H1 (cell line): ENCODE measurements around the gene CTCF. TPM values are rescaled to one million over a fixed set of nuclear protein-coding genes. Genes with fewer than 3 reads are reported as not detected.
"Not testable (repeated sequence)": the region's sequence is repeated elsewhere in the genome, so short reads cannot be mapped to it uniquely, and the experiment has no call there.

Experiments
- CTCF ChIA-PET: fragments of 300-600 bp; sonication (Branson Sonifier 250); formaldehyde crosslinking; loops from one replicate; lab custom pipeline; 2021; ENCODE audit not compliant: partially characterized antibody; lab: Charles Lee
- POLR2A ChIA-PET: fragments of 300-600 bp; sonication (Branson Sonifier 250); formaldehyde crosslinking; loops from one replicate; lab custom pipeline; 2021; ENCODE audit warnings: inconsistent platforms; ENCODE audit not compliant: partially characterized antibody; lab: Charles Lee
- DNase-seq, 2 experiments: peaks; one replicate each; pipeline versions ENCODE4 v3.0.0 to v3.0.0-alpha.2; 2010 to 2022; ENCODE audit warnings: low spot score in 2 of 2, low read depth in 1 of 2, mixed read lengths in 1 of 2
- FAIRE-seq: peaks from 2 replicates; lab custom pipeline; 2011; peaks lifted over from hg19 to GRCh38; lab: Jason Lieb, UNC
- H2AFZ ChIP-seq: 2 replicates; pipeline ENCODE4 v1.8.1; 2012; ENCODE audit warnings: low read length, inconsistent platforms
- H2AK5ac ChIP-seq: 2 replicates; pipeline ENCODE4 v1.6.1; 2013; ENCODE audit warnings: low read depth, low read length
- H2BK120ac ChIP-seq: replicated peaks from 2 replicates; pipeline ENCODE3; 2013; ENCODE audit warnings: low read depth, low read length, inconsistent platforms
- H2BK12ac ChIP-seq: 2 replicates; pipeline ENCODE4 v1.6.1; 2013; ENCODE audit warnings: low read depth, low read length
- H2BK15ac ChIP-seq: 2 replicates; pipeline ENCODE4 v1.6.1; 2013; ENCODE audit warnings: low read length
- H2BK20ac ChIP-seq: 2 replicates; pipeline ENCODE4 v1.6.1; 2013; ENCODE audit warnings: low read length
- H2BK5ac ChIP-seq: 2 replicates; pipeline ENCODE4 v1.6.1; 2013; ENCODE audit warnings: low read depth, low read length
- H3K14ac ChIP-seq: 2 replicates; pipeline ENCODE4 v1.6.1; 2013; ENCODE audit warnings: inconsistent platforms; ENCODE audit not compliant: insufficient read length
- H3K18ac ChIP-seq: 2 replicates; pipeline ENCODE4 v1.6.1; 2013; ENCODE audit warnings: low read length; ENCODE audit errors: extremely low read depth
- H3K23ac ChIP-seq: 2 replicates; pipeline ENCODE4 v1.6.1; 2013; ENCODE audit warnings: inconsistent platforms; ENCODE audit not compliant: insufficient read length
- H3K23me2 ChIP-seq: 2 replicates; pipeline ENCODE4 v1.6.1; 2013; ENCODE audit warnings: low read depth, low read length
- H3K27ac ChIP-seq: 2 replicates; pipeline ENCODE4 v1.6.1; 2011; ENCODE audit warnings: low read depth, low read length, inconsistent platforms
- H3K27me3 ChIP-seq, 4 experiments: replicated peaks in 1 of 4; 1 replicate in 1 of 4; 2 replicates in 3 of 4; pipeline versions ENCODE4 v1.6.1 to v1.8.1; 2011 to 2013; ENCODE audit warnings: low read length in 3 of 4, mild to moderate bottlenecking in 3 of 4, inconsistent platforms in 2 of 4, mixed read lengths in 2 of 4, moderate library complexity in 1 of 4; ENCODE audit not compliant: control insufficient read depth in 3 of 4, insufficient read depth in 3 of 4; ENCODE audit errors: extremely low read depth in 1 of 4
- H3K36me3 ChIP-seq, 4 experiments: 2 replicates each; pipeline versions ENCODE4 v1.6.1 to v1.8.1; 2011 to 2013; ENCODE audit warnings: mild to moderate bottlenecking in 4 of 4, low read length in 3 of 4, moderate library complexity in 2 of 4, control low read depth in 1 of 4, inconsistent platforms in 1 of 4; ENCODE audit not compliant: insufficient read depth in 4 of 4, control insufficient read depth in 2 of 4
- H3K4ac ChIP-seq: replicated peaks from 2 replicates; pipeline ENCODE3; 2013; ENCODE audit warnings: low read length, low read depth, mixed read lengths, inconsistent platforms; ENCODE audit not compliant: insufficient read length
- H3K4me1 ChIP-seq, 4 experiments: replicated peaks in 1 of 4; 1 replicate in 1 of 4; 2 replicates in 3 of 4; pipeline versions ENCODE4 v1.6.1 to v1.8.1; 2011 to 2013; ENCODE audit warnings: low read length in 3 of 4, inconsistent platforms in 2 of 4, mixed read lengths in 1 of 4; ENCODE audit not compliant: insufficient read depth in 4 of 4, control insufficient read depth in 3 of 4
- H3K4me2 ChIP-seq, 2 experiments: 2 replicates each; pipeline versions ENCODE4 v1.6.1 to v1.8.1; 2011 to 2013; ENCODE audit warnings: low read depth in 2 of 2, low read length in 2 of 2, control low read depth in 1 of 2, inconsistent platforms in 1 of 2, mild to moderate bottlenecking in 1 of 2; ENCODE audit not compliant: insufficient read depth in 1 of 2
- H3K4me3 ChIP-seq, 4 experiments: fragments of 200-600, 300-600 bp in 1 of 4; sonication (generic), shearing (Covaris generic), sonication (Bioruptor Twin) in 1 of 4; 2 replicates each; pipeline versions ENCODE4 v1.5.1 to v1.8.1; 2011 to 2016; ENCODE audit warnings: low read length in 4 of 4, low read depth in 3 of 4, control low read depth in 2 of 4, inconsistent platforms in 2 of 4, mild to moderate bottlenecking in 2 of 4, mixed read lengths in 1 of 4, moderate library complexity in 1 of 4; ENCODE audit not compliant: insufficient read depth in 2 of 4; ENCODE audit errors: extremely low read depth in 1 of 4
- H3K56ac ChIP-seq: replicated peaks from 2 replicates; pipeline ENCODE3; 2013; ENCODE audit warnings: low read depth, mild to moderate bottlenecking, mixed read lengths, low read length, inconsistent platforms; ENCODE audit not compliant: insufficient read length
- H3K79me1 ChIP-seq: 2 replicates; pipeline ENCODE4 v1.6.1; 2013; ENCODE audit warnings: low read depth, low read length, control low read depth
- H3K79me2 ChIP-seq, 2 experiments: 2 replicates each; pipeline versions ENCODE4 v1.6.1 to v1.8.1; 2012 to 2013; ENCODE audit warnings: low read length in 2 of 2, mild to moderate bottlenecking in 2 of 2, inconsistent platforms in 1 of 2; ENCODE audit not compliant: insufficient read depth in 2 of 2, control insufficient read depth in 1 of 2
- H3K9ac ChIP-seq, 4 experiments: replicated peaks in 1 of 4; 1 replicate in 1 of 4; 2 replicates in 3 of 4; pipeline versions ENCODE4 v1.6.1 to v1.8.1; 2011 to 2013; ENCODE audit warnings: low read depth in 3 of 4, low read length in 3 of 4, control low read depth in 2 of 4, mild to moderate bottlenecking in 2 of 4, moderate library complexity in 2 of 4, inconsistent platforms in 1 of 4; ENCODE audit errors: extremely low read depth in 1 of 4
- H3K9me3 ChIP-seq, 2 experiments: 2 replicates each; pipeline versions ENCODE4 v1.6.1 to v1.8.1; 2012 to 2013; ENCODE audit warnings: mild to moderate bottlenecking in 2 of 2, moderate library complexity in 2 of 2, control low read depth in 1 of 2, inconsistent platforms in 1 of 2, low read depth in 1 of 2, low read length in 1 of 2, mixed read lengths in 1 of 2; ENCODE audit not compliant: insufficient read depth in 2 of 2
- H4K20me1 ChIP-seq, 2 experiments: replicated peaks in 1 of 2; 2 replicates each; pipeline versions ENCODE3 to v1.8.1; 2011 to 2013; ENCODE audit warnings: inconsistent platforms in 2 of 2, low read length in 2 of 2, mild to moderate bottlenecking in 1 of 2; ENCODE audit not compliant: insufficient read depth in 2 of 2, control insufficient read depth in 1 of 2
- H4K5ac ChIP-seq: 2 replicates; pipeline ENCODE4 v1.6.1; 2013; ENCODE audit warnings: low read length, low read depth, mixed read lengths, inconsistent platforms; ENCODE audit not compliant: insufficient read length
- H4K8ac ChIP-seq: 2 replicates; pipeline ENCODE4 v1.8.0; 2013; ENCODE audit warnings: mild to moderate bottlenecking, moderate library complexity, low read length, inconsistent platforms; ENCODE audit not compliant: insufficient read depth; ENCODE audit errors: extremely low read depth
- H4K91ac ChIP-seq: replicated peaks from 2 replicates; pipeline ENCODE3; 2013; ENCODE audit warnings: low read length, mixed read lengths, inconsistent platforms; ENCODE audit not compliant: insufficient read length
- WGBS, 2 experiments: shearing (Covaris generic) in 1 of 2; methylation state at CpG; one replicate each; pipeline versions ENCODE4 v1.1.6 to v1.1.7; 2013 to 2015; ENCODE audit warnings: low lambda C conversion rate in 2 of 2, mixed read lengths in 2 of 2, inconsistent platforms in 1 of 2, low coverage in 1 of 2, missing lambda C conversion rate in 1 of 2; ENCODE audit not compliant: insufficient replicate concordance in 2 of 2, insufficient coverage in 1 of 2, insufficient read length in 1 of 2; ENCODE audit errors: extremely low coverage in 1 of 2, missing lambda C conversion rate in 1 of 2; 5-methylcytosine and 5-hydroxymethylcytosine counted together
- polyA plus RNA-seq, 7 experiments: library from polyadenylated mRNA; depleted of rRNA in 3 of 7; stranded (reverse) in 5 of 7; unstranded in 2 of 7; fragments of >200 nt in 5 of 7; fragments of 200-250 nt in 2 of 7; gene quantifications; 1 replicate in 5 of 7; 2 replicates in 1 of 7; 4 replicates in 1 of 7; pipeline versions ENCODE4 v1.2.1 to v1.2.3, GENCODE V29; 2011 to 2013; ENCODE audit warnings: missing spikeins in 2 of 7, mixed read lengths in 2 of 7
- total RNA-seq: library from RNA; stranded (reverse); fragmentation: NEBNext Ultra II Directional; extraction: Animal tissue kit (Norgen Biotek cat#: 25700); gene quantifications from 2 replicates; pipeline ENCODE4 v1.2.1, GENCODE V29; 2021

The CTCF gene
- total and polyA plus RNA-seq, 2 of the 8 experiments (the other 6 are each of a cell fraction or from before 2014, with no cell fraction given) = 32.4 to 66.0 TPM

DNA sequence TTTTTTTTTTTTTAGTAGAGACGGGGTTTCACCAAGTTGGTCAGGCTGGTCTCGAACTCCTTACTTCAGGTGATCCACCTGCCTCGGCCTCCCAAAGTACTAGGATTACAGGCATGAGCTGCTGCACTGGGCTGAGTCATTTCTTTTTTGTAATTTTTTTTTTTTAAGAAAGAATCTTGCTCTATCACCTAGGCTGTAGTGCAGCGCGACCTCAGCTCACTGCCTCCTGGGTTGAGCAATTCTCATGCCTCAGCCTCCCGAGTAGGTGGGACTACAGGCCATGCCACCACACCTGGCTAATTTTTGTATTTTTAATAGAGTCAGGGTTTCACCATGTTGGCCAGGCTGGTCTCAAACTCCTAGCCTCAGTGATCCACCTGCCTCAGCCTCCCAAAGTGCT is 28.3 kb upstream of the CTCF start:
- H2BK5ac ChIP-seq, H3K56ac ChIP-seq, H2BK12ac ChIP-seq, H4K5ac ChIP-seq, H3K4me2 ChIP-seq, H4K8ac ChIP-seq, H3K79me2 ChIP-seq, H3K14ac ChIP-seq, H3K9me3 ChIP-seq, FAIRE-seq, H3K18ac ChIP-seq, H2BK20ac ChIP-seq, H2AFZ ChIP-seq, H3K4ac ChIP-seq, H4K91ac ChIP-seq, H3K4me3 ChIP-seq, H3K9ac ChIP-seq, H2BK120ac ChIP-seq, H3K79me1 ChIP-seq, H2AK5ac ChIP-seq, H3K23ac ChIP-seq, H3K36me3 ChIP-seq, DNase-seq, H3K27ac ChIP-seq, H2BK15ac ChIP-seq: not testable (repeated sequence)
- peaks cover 64 to 99% (median 93%) of the 10 kb centered on the region in 4 experiments for H3K27me3 ChIP-seq
- CTCF ChIA-PET = interaction anchor here (0.7 to 3.7 kb wide), 7 partner anchors 10 to 845 kb away, joined by 3 to 23 read pairs (median 5); partner anchors contain the start of gene CARMIL2
- peaks cover 0 to 16% (median 12%) of the 10 kb centered on the region in 4 experiments; a peak in 6 of 7 replicates for H3K4me1 ChIP-seq
- peaks cover 29% of the 10 kb centered on the region; the same call in 1 of the 2 replicates for H3K23me2 ChIP-seq
- POLR2A ChIA-PET = interaction anchor here (0.9 kb wide), 1 partner anchor 10 kb away, joined by 3 read pairs; no protein-coding TSS in a partner anchor
- 78% methylated on average over 5 of the region's 6 CpGs; no CpG with 5 or more reads in 1 of the 2 experiments for WGBS, 2 experiments
- H4K20me1 ChIP-seq = peaks cover 10 to 36% of the 10 kb centered on the region in 2 experiments
